Activated CD4-positive, alpha-beta T cell treated with anti-CD3 and anti-CD28 coated beads, Interleukin-2, amount 10 ng/mL, durations not matched to agents 7 days and 5 days (primary cell): ENCODE data around the gene TPRG1L. TPM values are rescaled to one million over a fixed set of nuclear protein-coding genes. Genes with fewer than 3 reads are reported as not detected.
A peak's percentile ranks its signal among the peaks of the same experiment; 100 is the strongest.

ENCODE experiments used
- CTCF ChIA-PET: fragments of 350-600 bp; sonication (Branson Sonifier 250); formaldehyde crosslinking; loops from one replicate; lab custom pipeline; 2021; ENCODE audit warnings: antibody characterized with exemption; lab: Charles Lee
- POLR2A ChIA-PET: fragments of 350-600 bp; sonication (Branson Sonifier 250); formaldehyde crosslinking; loops from one replicate; lab custom pipeline; 2021; ENCODE audit warnings: antibody characterized with exemption; lab: Charles Lee
- DNase-seq: peaks from one replicate; pipeline ENCODE4 v3.0.0-alpha.2; 2020
- H3K27ac Mint-ChIP-seq: one replicate; pipeline ENCODE4 v1.8.0; 2021; ENCODE audit warnings: mild to moderate bottlenecking, moderate library complexity, mixed read lengths
- H3K27me3 Mint-ChIP-seq: one replicate; pipeline ENCODE4 v1.8.0; 2021; ENCODE audit warnings: mixed read lengths
- H3K36me3 Mint-ChIP-seq: one replicate; pipeline ENCODE4 v1.8.0; 2021; ENCODE audit warnings: low read depth, mixed read lengths
- H3K4me1 Mint-ChIP-seq: one replicate; pipeline ENCODE4 v1.8.0; 2021; ENCODE audit warnings: mixed read lengths
- H3K4me3 Mint-ChIP-seq: one replicate; pipeline ENCODE4 v1.8.0; 2021; ENCODE audit warnings: mild to moderate bottlenecking, moderate library complexity, mixed read lengths
- H3K9me3 Mint-ChIP-seq: one replicate; pipeline ENCODE4 v1.8.0; 2021; ENCODE audit warnings: mixed read lengths
- total RNA-seq, 2 experiments: library from RNA; stranded (reverse); gene quantifications; one replicate each; pipeline ENCODE4 v1.2.3, GENCODE V29; 2021

TPRG1L gene
- total RNA-seq, 2 experiments from 2014 or later, result 13.6 to 14.7 TPM

- POLR2A ChIA-PET, result no interaction called here
- no peak overlapping the region for H3K4me3 Mint-ChIP-seq
- DNase-seq, result no peak
- peaks cover 41% of the 10 kb centered on the region for H3K27me3 Mint-ChIP-seq
- H3K4me1 Mint-ChIP-seq, result peaks cover 22% of the 10 kb centered on the region
- no peaks in the 10 kb centered on the region for H3K9me3 Mint-ChIP-seq
- no peak overlapping the region for H3K27ac Mint-ChIP-seq
- no peaks in the 10 kb centered on the region for H3K36me3 Mint-ChIP-seq
- CTCF ChIA-PET, result no interaction called here
These were observed 26.5 kb downstream of the TPRG1L start for GRCh38 chr1:3651026-3651929.

GRCh38 chr1:3651930-3652547 is 27.2 kb downstream of the TPRG1L start, which contains the start of gene TP73:
Gene TP73, plus strand, starts transcription at chr1:3652516. Its CDS starts 29,850 bp downstream, at chr1:3682366.
- CTCF ChIA-PET, result no interaction called here
- Mint-ChIP-seq H3K27me3 (peaks cover 44% of the 10 kb centered on the region), H3K36me3 (no peaks in the 10 kb centered on the region), H3K4me1 (peaks cover 22% of the 10 kb centered on the region), H3K4me3 (peak within 1 kb of the TSS; percentile 34), H3K9me3 (no peaks in the 10 kb centered on the region), H3K27ac (no peak within 1 kb of the TSS)
- DNase-seq, result no peak
- POLR2A ChIA-PET, result no interaction called here

GRCh38 chr1:3652548-3653285 is 27.9 kb downstream of the TPRG1L start:
- ChIA-PET CTCF (no interaction called here), POLR2A (no interaction called here)
- Mint-ChIP-seq H3K4me3 (peak overlapping the region; percentile 34), H3K27me3 (peaks cover 48% of the 10 kb centered on the region), H3K27ac (no peak overlapping the region), H3K36me3 (no peaks in the 10 kb centered on the region), H3K4me1 (peaks cover 22% of the 10 kb centered on the region), H3K9me3 (no peaks in the 10 kb centered on the region)
- DNase-seq, result no peak

- Mint-ChIP-seq H3K4me1 (peaks cover 17% of the 10 kb centered on the region), H3K27ac (no peak overlapping the region), H3K9me3 (no peaks in the 10 kb centered on the region), H3K4me3 (peak overlapping the region; percentile 6), H3K36me3 (no peaks in the 10 kb centered on the region), H3K27me3 (peaks cover 51% of the 10 kb centered on the region)
- CTCF ChIA-PET, result no interaction called here
- POLR2A ChIA-PET, result no interaction called here
- DNase-seq, result no peak
These were observed 28.4 kb downstream of the TPRG1L start for GRCh38 chr1:3653286-3653618.

GRCh38 chr1:3654549-3655281 is 29.9 kb downstream of the TPRG1L start:
- POLR2A ChIA-PET, result no interaction called here
- no peak overlapping the region for H3K4me3 Mint-ChIP-seq
- H3K36me3 Mint-ChIP-seq, result no peaks in the 10 kb centered on the region
- H3K27ac Mint-ChIP-seq, result no peak overlapping the region
- H3K27me3 Mint-ChIP-seq, result peaks cover 55% of the 10 kb centered on the region
- H3K4me1 Mint-ChIP-seq, result peaks cover 7% of the 10 kb centered on the region
- no peak for DNase-seq
- CTCF ChIA-PET, result no interaction called here
- H3K9me3 Mint-ChIP-seq, result no peaks in the 10 kb centered on the region

GRCh38 chr1:3656450-3657095 is 31.8 kb downstream of the TPRG1L start:
- Mint-ChIP-seq H3K4me1 (peaks cover 3% of the 10 kb centered on the region), H3K9me3 (no peaks in the 10 kb centered on the region), H3K36me3 (no peaks in the 10 kb centered on the region), H3K27ac (no peak overlapping the region), H3K27me3 (peaks cover 46% of the 10 kb centered on the region), H3K4me3 (no peak overlapping the region)
- no peak for DNase-seq
- CTCF ChIA-PET, result no interaction called here
- POLR2A ChIA-PET, result no interaction called here

GRCh38 chr1:3657096-3657475 is 32.3 kb downstream of the TPRG1L start:
- no peak overlapping the region for H3K4me3 Mint-ChIP-seq
- ChIA-PET POLR2A (no interaction called here), CTCF (no interaction called here)
- no peaks in the 10 kb centered on the region for H3K36me3 Mint-ChIP-seq
- no peaks in the 10 kb centered on the region for H3K9me3 Mint-ChIP-seq
- peaks cover 3% of the 10 kb centered on the region for H3K4me1 Mint-ChIP-seq
- peaks cover 46% of the 10 kb centered on the region for H3K27me3 Mint-ChIP-seq
- no peak for DNase-seq
- no peak overlapping the region for H3K27ac Mint-ChIP-seq

- H3K27me3 Mint-ChIP-seq, result peaks cover 46% of the 10 kb centered on the region
- CTCF ChIA-PET, result no interaction called here
- peaks cover 3% of the 10 kb centered on the region for H3K4me1 Mint-ChIP-seq
- H3K4me3 Mint-ChIP-seq, result no peak overlapping the region
- H3K9me3 Mint-ChIP-seq, result no peaks in the 10 kb centered on the region
- DNase-seq, result no peak
- POLR2A ChIA-PET, result no interaction called here
- no peak overlapping the region for H3K27ac Mint-ChIP-seq
- no peaks in the 10 kb centered on the region for H3K36me3 Mint-ChIP-seq
These were observed 32.9 kb downstream of the TPRG1L start for GRCh38 chr1:3657578-3658230.

GRCh38 chr1:3658231-3658615 is 33.4 kb downstream of the TPRG1L start:
- Mint-ChIP-seq H3K9me3 (no peaks in the 10 kb centered on the region), H3K4me3 (no peak overlapping the region), H3K27me3 (peaks cover 44% of the 10 kb centered on the region), H3K4me1 (peaks cover 3% of the 10 kb centered on the region), H3K36me3 (no peaks in the 10 kb centered on the region), H3K27ac (no peak overlapping the region)
- POLR2A ChIA-PET, result no interaction called here
- CTCF ChIA-PET, result interaction anchor here (1.1 kb wide), 1 partner anchor 11 kb away, joined by 3 read pairs; no protein-coding TSS in a partner anchor
- no peak for DNase-seq

- no peak for DNase-seq
- H3K9me3 Mint-ChIP-seq, result no peaks in the 10 kb centered on the region
- no peak overlapping the region for H3K27ac Mint-ChIP-seq
- ChIA-PET POLR2A (no interaction called here), CTCF (interaction anchor here (1.1 kb wide), 1 partner anchor 11 kb away, joined by 3 read pairs; no protein-coding TSS in a partner anchor)
- peaks cover 3% of the 10 kb centered on the region for H3K4me1 Mint-ChIP-seq
- no peak overlapping the region for H3K4me3 Mint-ChIP-seq
- no peaks in the 10 kb centered on the region for H3K36me3 Mint-ChIP-seq
- H3K27me3 Mint-ChIP-seq, result peaks cover 35% of the 10 kb centered on the region
These were observed 34.3 kb downstream of the TPRG1L start for GRCh38 chr1:3659093-3659492.

- CTCF ChIA-PET, result no interaction called here
- Mint-ChIP-seq H3K27me3 (peaks cover 19% of the 10 kb centered on the region), H3K4me3 (no peak overlapping the region), H3K4me1 (peaks cover 3% of the 10 kb centered on the region), H3K27ac (no peak overlapping the region), H3K36me3 (no peaks in the 10 kb centered on the region), H3K9me3 (no peaks in the 10 kb centered on the region)
- no peak for DNase-seq
- POLR2A ChIA-PET, result no interaction called here
These were observed 35.9 kb downstream of the TPRG1L start for GRCh38 chr1:3660704-3661103.

GRCh38 chr1:3661631-3662030 is 36.8 kb downstream of the TPRG1L start:
- CTCF ChIA-PET, result no interaction called here
- POLR2A ChIA-PET, result no interaction called here
- Mint-ChIP-seq H3K27ac (no peak overlapping the region), H3K27me3 (peaks cover 16% of the 10 kb centered on the region), H3K4me1 (peaks cover 3% of the 10 kb centered on the region), H3K36me3 (no peaks in the 10 kb centered on the region), H3K9me3 (no peaks in the 10 kb centered on the region), H3K4me3 (no peak overlapping the region)
- DNase-seq, result no peak
